Mesothelial cell of epicardium (in vitro differentiated cells): Measurements from ENCODE around the gene OPA1. TPM values are rescaled to one million over a fixed set of nuclear protein-coding genes. Genes with fewer than 3 reads are reported as not detected.

Source experiments
- DNase-seq, 2 experiments: peaks; one replicate each; pipeline ENCODE4 v3.0.0; 2021; ENCODE audit warnings: low spot score in 2 of 2; ENCODE audit not compliant: unreplicated experiment in 2 of 2
- H3K27ac Mint-ChIP-seq: 2 replicates; pipeline ENCODE4 v1.8.0; 2021; ENCODE audit warnings: mixed read lengths
- H3K27me3 Mint-ChIP-seq: 2 replicates; pipeline ENCODE4 v1.8.0; 2021; ENCODE audit warnings: low read depth, mixed read lengths
- H3K36me3 Mint-ChIP-seq: 2 replicates; pipeline ENCODE4 v1.8.0; 2021; ENCODE audit warnings: mixed read lengths
- H3K4me1 Mint-ChIP-seq: 2 replicates; pipeline ENCODE4 v1.8.0; 2021; ENCODE audit warnings: mixed read lengths
- H3K4me3 Mint-ChIP-seq: 2 replicates; pipeline ENCODE4 v1.8.0; 2021; ENCODE audit warnings: mild to moderate bottlenecking, moderate library complexity, mixed read lengths
- H3K9me3 Mint-ChIP-seq: 2 replicates; pipeline ENCODE4 v1.8.0; 2021; ENCODE audit warnings: mixed read lengths
- CTCF ChIP-seq: fragments of 200-600 bp; sonication (generic); IDR thresholded peaks from one replicate; pipeline ENCODE4 v1.5.0; 2021; ENCODE audit warnings: antibody characterized with exemption; ENCODE audit not compliant: unreplicated experiment
- total RNA-seq: library from RNA; stranded (reverse); gene quantifications from 3 replicates; pipeline ENCODE4 v1.2.1, GENCODE V29; 2021

Gene OPA1
- total RNA-seq, 1 donor from 2014 or later, result 60.1 TPM

GRCh38 chr3:193708270-193708669 is 115.3 kb downstream of the OPA1 start:
- no peak for TF ChIP-seq CTCF
- no peaks in the 10 kb centered on the region for H3K4me1 Mint-ChIP-seq

GRCh38 chr3:193710286-193711165 is 117.5 kb downstream of the OPA1 start:
- H3K27ac Mint-ChIP-seq, result no peak overlapping the region

More at GRCh38 chr3:193708270-193708669, 115.3 kb downstream of the OPA1 start:
- no peaks in the 10 kb centered on the region for H3K9me3 Mint-ChIP-seq
- no peak overlapping the region for H3K27ac Mint-ChIP-seq
- no peaks in the 10 kb centered on the region for H3K27me3 Mint-ChIP-seq
- H3K4me3 Mint-ChIP-seq, result no peak overlapping the region
- DNase-seq, result no peak
- no peaks in the 10 kb centered on the region for H3K36me3 Mint-ChIP-seq

GRCh38 chr3:193711166-193711485 is 118.1 kb downstream of the OPA1 start:
- H3K27me3 Mint-ChIP-seq, result no peaks in the 10 kb centered on the region
- TF ChIP-seq CTCF, result no peak
- H3K4me3 Mint-ChIP-seq, result no peak overlapping the region
- H3K36me3 Mint-ChIP-seq, result peaks cover 9% of the 10 kb centered on the region
- no peak overlapping the region for H3K27ac Mint-ChIP-seq
- no peaks in the 10 kb centered on the region for H3K4me1 Mint-ChIP-seq
- no peak for DNase-seq
- H3K9me3 Mint-ChIP-seq, result peaks cover 16% of the 10 kb centered on the region

More at GRCh38 chr3:193710286-193711165, 117.5 kb downstream of the OPA1 start:
- no peaks in the 10 kb centered on the region for H3K4me1 Mint-ChIP-seq
- H3K4me3 Mint-ChIP-seq, result no peak overlapping the region
- no peak for TF ChIP-seq CTCF
- peaks cover 15% of the 10 kb centered on the region for H3K9me3 Mint-ChIP-seq
- H3K27me3 Mint-ChIP-seq, result no peaks in the 10 kb centered on the region
- DNase-seq, result no peak
- peaks cover 9% of the 10 kb centered on the region for H3K36me3 Mint-ChIP-seq

GRCh38 chr3:193711523-193711963 is 118.5 kb downstream of the OPA1 start:
- no peak overlapping the region for H3K27ac Mint-ChIP-seq
- H3K4me1 Mint-ChIP-seq, result no peaks in the 10 kb centered on the region

GRCh38 chr3:193711964-193712598 is 119.1 kb downstream of the OPA1 start:
- Mint-ChIP-seq H3K4me1 (no peaks in the 10 kb centered on the region), H3K4me3 (no peak overlapping the region), H3K9me3 (peaks cover 18% of the 10 kb centered on the region), H3K27me3 (no peaks in the 10 kb centered on the region), H3K36me3 (peaks cover 9% of the 10 kb centered on the region), H3K27ac (no peak overlapping the region)
- no peak for TF ChIP-seq CTCF
- no peak for DNase-seq

More at GRCh38 chr3:193711523-193711963, 118.5 kb downstream of the OPA1 start:
- no peak for TF ChIP-seq CTCF
- H3K4me3 Mint-ChIP-seq, result no peak overlapping the region
- peaks cover 16% of the 10 kb centered on the region for H3K9me3 Mint-ChIP-seq
- H3K36me3 Mint-ChIP-seq, result peaks cover 9% of the 10 kb centered on the region
- DNase-seq, result no peak
- no peaks in the 10 kb centered on the region for H3K27me3 Mint-ChIP-seq
